Suprapubic skin (tissue), 4 donors: Measurements from ENCODE around the gene ZNF282. TPM values are rescaled to one million over a fixed set of nuclear protein-coding genes. Genes with fewer than 3 reads are reported as not detected.

Experiments used
- DNase-seq, 2 donors: peaks; one replicate each; pipeline ENCODE4 v3.0.0-alpha.2; 2019; ENCODE audit warnings: low spot score in 2 of 2
- H3K27ac ChIP-seq: fragments of 200-600 bp; sonication (generic); one replicate; pipeline ENCODE4 v1.5.1; 2019
- H3K27me3 ChIP-seq: fragments of 200-600 bp; sonication (generic); one replicate; pipeline ENCODE4 v1.5.1; 2019
- H3K36me3 ChIP-seq: fragments of 200-600 bp; sonication (generic); one replicate; pipeline ENCODE4 v1.5.1; 2019
- H3K4me1 ChIP-seq: fragments of 200-600 bp; sonication (generic); one replicate; pipeline ENCODE4 v1.5.1; 2019
- H3K4me3 ChIP-seq: fragments of 200-600 bp; sonication (generic); one replicate; pipeline ENCODE4 v1.5.1; 2019; ENCODE audit warnings: mild to moderate bottlenecking
- H3K9me3 ChIP-seq: fragments of 200-600 bp; sonication (generic); one replicate; pipeline ENCODE4 v1.5.1; 2019
- EP300 ChIP-seq: sonication (generic); formaldehyde crosslinking; IDR thresholded peaks from one replicate; pipeline ENCODE4 v1.6.1; 2017; ENCODE audit warnings: antibody characterized with exemption
- POLR2A ChIP-seq, 2 donors: fragments of 450-650 bp; IDR thresholded peaks; one replicate each; pipeline ENCODE4 v1.6.1; 2017; ENCODE audit warnings: antibody characterized with exemption in 2 of 2, mild to moderate bottlenecking in 2 of 2, moderate library complexity in 2 of 2
- POLR2AphosphoS5 ChIP-seq, 3 donors: sonication (generic); formaldehyde crosslinking; IDR thresholded peaks; one replicate each; pipeline ENCODE4 v1.6.1; 2017; ENCODE audit warnings: antibody characterized with exemption in 3 of 3
- WGBS: methylation state at CpG from one replicate; pipeline ENCODE4 v1.1.5; 2018; 5-methylcytosine and 5-hydroxymethylcytosine counted together
- total RNA-seq, 4 donors: library from RNA; depleted of rRNA; stranded (reverse); fragments of >200 nt; gene quantifications; one replicate each; pipeline ENCODE4 v1.1.0, GENCODE V29; 2016
- TF ChIP-seq, protein P1 (sequence below), 2 donors: fragments of 200-600 bp in 1 of 2; fragments of 450-650 bp in 1 of 2; sonication (generic) in 1 of 2; IDR thresholded peaks; one replicate each; pipeline ENCODE4 v1.5.1; 2016 to 2019; ENCODE audit warnings: antibody characterized with exemption in 2 of 2, mild to moderate bottlenecking in 1 of 2, moderate library complexity in 1 of 2

ZNF282 gene
- 10 to 100 TPM; 20.6 to 47.5 (median 29.8) TPM for total RNA-seq

DNA sequence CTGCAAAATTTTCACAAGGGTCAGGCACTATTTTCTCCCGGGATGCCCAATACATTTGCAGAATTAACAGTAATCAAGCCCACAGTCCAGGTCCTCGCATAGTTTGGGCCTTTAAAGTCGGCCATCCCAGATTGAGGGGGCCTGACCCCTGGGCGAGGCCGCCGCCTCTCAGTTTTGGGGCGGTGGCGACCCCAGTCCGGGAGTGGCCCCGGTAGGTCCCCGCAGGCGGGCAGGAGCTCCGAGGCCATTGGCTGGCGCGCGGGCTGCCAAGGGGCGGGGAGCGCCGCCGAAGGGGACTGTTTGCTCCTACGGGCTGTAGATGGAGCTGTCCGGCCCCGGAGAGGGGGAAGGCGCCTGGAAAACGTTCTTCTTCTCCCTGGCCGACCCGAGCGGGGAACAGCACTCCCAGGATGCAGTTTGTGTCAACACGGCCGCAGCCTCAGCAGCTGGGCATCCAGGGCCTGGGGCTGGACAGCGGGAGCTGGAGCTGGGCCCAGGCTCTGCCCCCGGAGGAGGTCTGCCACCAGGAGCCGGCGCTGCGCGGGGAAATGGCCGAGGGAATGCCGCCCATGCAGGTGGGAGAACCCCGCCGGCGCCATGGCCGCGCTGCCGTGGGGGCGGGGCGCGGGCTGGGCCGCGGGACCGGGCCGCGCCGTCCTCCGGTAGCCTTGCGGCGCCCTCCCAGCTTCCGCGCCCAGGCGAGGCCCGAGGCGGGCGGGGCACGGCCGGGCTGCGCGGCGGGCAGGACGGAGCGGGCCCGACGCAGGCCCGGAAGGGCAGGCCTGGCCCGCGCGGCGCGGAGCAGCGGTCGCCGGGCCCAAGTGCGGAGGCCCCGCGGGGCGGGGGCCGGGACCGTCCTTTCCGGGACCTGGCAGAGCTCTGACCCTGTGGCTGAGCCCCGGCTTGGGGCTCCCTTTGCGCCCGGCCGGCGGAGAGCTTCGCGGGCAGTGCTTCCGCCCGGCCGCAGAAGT, at the start of gene ZNF282:
ZNF282 (plus strand) TSS at position 367 of the 971 bp plus-strand sequence; CDS start at position 411, 44 bp downstream.
- TF ChIP-seq POLR2AphosphoS5 (IDR thresholded peaks at IDR 0.05) (peak in 2 of 3 donors; percentile 32 to 43), POLR2A (IDR thresholded peaks at IDR 0.05) (no peak)
- TF ChIP-seq, protein P1, sequence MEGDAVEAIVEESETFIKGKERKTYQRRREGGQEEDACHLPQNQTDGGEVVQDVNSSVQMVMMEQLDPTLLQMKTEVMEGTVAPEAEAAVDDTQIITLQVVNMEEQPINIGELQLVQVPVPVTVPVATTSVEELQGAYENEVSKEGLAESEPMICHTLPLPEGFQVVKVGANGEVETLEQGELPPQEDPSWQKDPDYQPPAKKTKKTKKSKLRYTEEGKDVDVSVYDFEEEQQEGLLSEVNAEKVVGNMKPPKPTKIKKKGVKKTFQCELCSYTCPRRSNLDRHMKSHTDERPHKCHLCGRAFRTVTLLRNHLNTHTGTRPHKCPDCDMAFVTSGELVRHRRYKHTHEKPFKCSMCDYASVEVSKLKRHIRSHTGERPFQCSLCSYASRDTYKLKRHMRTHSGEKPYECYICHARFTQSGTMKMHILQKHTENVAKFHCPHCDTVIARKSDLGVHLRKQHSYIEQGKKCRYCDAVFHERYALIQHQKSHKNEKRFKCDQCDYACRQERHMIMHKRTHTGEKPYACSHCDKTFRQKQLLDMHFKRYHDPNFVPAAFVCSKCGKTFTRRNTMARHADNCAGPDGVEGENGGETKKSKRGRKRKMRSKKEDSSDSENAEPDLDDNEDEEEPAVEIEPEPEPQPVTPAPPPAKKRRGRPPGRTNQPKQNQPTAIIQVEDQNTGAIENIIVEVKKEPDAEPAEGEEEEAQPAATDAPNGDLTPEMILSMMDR (IDR thresholded peaks at IDR 0.05) = peak; percentile 26 to 74
- peaks cover 28% of the 10 kb centered on the region for H3K4me1 ChIP-seq
- H3K9me3 ChIP-seq = no peaks in the 10 kb centered on the region
- H3K27ac ChIP-seq = peak within 1 kb of the TSS; percentile 88
- H3K4me3 ChIP-seq = peak within 1 kb of the TSS; percentile 61
- 0% methylated on average over 11 of the region's 97 CpGs for WGBS
- no peaks in the 10 kb centered on the region for H3K27me3 ChIP-seq
- peak; percentile 91 to 94 for DNase-seq
- peaks cover 24% of the 10 kb centered on the region for H3K36me3 ChIP-seq

DNA sequence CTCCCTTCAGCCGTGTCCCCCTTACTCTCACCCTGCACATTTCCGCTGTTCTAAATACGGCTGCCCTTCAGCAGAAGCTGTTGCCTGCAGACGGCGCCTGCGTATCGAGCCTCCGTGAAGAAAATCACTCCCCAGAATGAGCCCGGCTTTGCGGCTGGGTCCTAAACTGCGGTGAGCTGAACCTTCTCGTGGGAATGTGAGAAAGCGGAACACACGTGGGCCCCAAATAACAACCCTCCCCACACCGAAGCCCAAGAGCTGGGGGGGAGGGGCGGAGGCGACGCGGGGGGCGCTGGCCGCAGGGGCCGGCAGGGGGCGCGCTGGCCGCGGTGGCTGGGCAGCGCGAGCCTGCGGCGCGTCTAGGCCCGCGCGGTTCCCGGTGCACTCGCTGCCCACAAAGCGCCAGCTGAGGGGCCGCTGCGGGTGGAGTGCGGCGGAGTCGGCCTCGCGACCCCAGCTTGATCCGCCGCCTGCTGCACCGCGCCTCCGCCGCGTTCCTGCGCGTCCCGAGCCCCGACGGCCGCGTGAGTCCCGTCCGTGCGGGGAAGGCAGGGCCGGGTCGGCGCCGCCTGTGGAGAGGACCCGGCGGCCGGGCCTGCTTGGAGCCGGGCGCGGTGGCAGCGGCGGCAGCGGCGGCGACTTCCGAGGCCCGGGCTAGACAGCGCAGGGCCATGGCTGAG, 48.1 kb upstream of the ZNF282 start, which contains the start of gene ZNF398:
ZNF398 (plus strand) TSS at position 382 of the 680 bp plus-strand sequence; CDS start at position 672, 290 bp downstream.
- Histone ChIP-seq H3K4me1 (peaks cover 49% of the 10 kb centered on the region), H3K27ac (peak within 1 kb of the TSS; percentile 95)
- DNase-seq = peak in 1 of 2 donors; percentile 76

DNA sequence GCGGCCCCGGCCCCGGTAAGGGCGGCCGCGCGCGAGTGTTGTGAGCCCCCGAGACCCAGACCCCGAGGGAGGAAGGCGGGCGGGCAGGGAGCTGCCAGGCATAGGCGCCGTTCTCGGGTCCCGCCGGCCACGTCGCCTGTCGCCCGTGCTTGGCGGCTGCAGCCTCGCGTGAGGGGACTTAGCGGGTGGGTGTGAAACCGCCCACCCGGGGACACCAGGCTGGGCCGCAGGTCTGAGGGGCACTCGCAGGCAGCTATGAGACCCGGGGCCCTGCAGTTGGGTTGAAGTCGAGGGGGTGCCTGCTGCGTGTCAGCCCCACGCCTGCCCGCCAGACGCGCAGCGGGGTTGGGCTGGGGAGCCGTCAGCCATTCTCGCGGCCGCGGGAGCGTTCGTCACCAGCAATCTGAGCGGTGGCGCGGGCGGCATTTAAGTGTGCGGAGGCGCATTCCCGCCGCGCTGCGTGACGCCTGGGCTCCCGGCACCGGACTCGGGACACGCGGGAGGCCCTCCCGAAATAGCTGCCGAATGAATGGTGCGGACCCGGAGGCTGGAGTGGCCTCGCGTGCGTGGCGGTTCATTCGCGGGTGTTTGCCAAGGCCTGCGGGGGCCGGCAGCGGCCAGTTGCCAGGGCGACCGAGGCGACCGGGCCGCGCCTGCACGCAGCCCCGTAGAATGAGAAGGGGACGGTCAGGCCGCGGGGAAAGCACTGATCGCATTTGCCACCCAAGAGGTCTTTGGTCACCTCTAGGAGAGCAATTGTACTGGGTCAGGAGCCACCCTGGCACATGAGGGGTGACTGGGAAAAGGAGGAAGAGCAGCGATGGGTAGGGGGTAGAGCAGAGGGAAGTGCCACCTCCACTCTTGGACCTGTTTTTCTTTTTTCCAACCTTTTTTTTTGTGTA, 47.3 kb upstream of the ZNF282 start:
- Histone ChIP-seq H3K4me3 (peak overlapping the region; percentile 97), H3K9me3 (no peaks in the 10 kb centered on the region), H3K27me3 (no peaks in the 10 kb centered on the region), H3K36me3 (no peaks in the 10 kb centered on the region), H3K27ac (peak overlapping the region; percentile 95), H3K4me1 (peaks cover 49% of the 10 kb centered on the region)
- no peak for TF ChIP-seq EP300
- TF ChIP-seq POLR2AphosphoS5 (IDR thresholded peaks at IDR 0.05) = peak in 1 of 3 donors; percentile 47
- WGBS = 0% methylated on average over 20 of the region's 86 CpGs
- DNase-seq = peak; percentile 79 to 89

More for the DNA sequence above, 48.1 kb upstream of the ZNF282 start, which contains the start of gene ZNF398:
- Histone ChIP-seq H3K4me3 (peak within 1 kb of the TSS; percentile 97), H3K9me3 (no peaks in the 10 kb centered on the region), H3K27me3 (no peaks in the 10 kb centered on the region), H3K36me3 (no peaks in the 10 kb centered on the region)
- WGBS = 2% methylated on average over 14 of the region's 79 CpGs
- TF ChIP-seq POLR2AphosphoS5 (IDR thresholded peaks at IDR 0.05) (peak in 1 of 3 donors; percentile 16), POLR2A (IDR thresholded peaks at IDR 0.05) (no peak), EP300 (no peak)
- TF ChIP-seq, protein P1 (IDR thresholded peaks at IDR 0.05) = peak; percentile 68 to 95

DNA sequence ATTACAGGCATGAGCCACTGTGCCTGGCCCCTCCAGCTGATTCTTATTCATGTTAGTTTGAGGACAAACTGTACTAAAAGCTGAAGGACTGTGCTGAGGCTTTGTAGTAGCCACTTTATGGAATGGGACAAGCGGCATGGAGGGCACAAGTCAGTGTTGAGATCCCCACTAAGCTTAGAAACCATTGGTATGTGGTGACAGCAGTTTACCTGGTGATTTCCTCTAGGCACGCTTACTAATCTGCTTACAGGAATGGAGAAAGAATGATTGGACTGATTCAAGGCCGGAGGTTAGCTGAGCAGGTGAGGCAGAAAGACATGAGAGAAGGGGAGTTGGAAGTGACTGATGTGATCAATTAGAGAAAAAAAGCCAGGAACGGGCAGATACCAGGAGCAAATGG, 44.4 kb upstream of the ZNF282 start:
- Histone ChIP-seq H3K4me1 (peaks cover 50% of the 10 kb centered on the region), H3K27me3 (no peaks in the 10 kb centered on the region), H3K36me3 (peaks cover 9% of the 10 kb centered on the region), H3K27ac (no peak overlapping the region), H3K9me3 (no peaks in the 10 kb centered on the region), H3K4me3 (no peak overlapping the region)
- WGBS = 58% methylated on average over 4 of the region's 4 CpGs
- no peak for DNase-seq
- TF ChIP-seq POLR2AphosphoS5 (IDR thresholded peaks at IDR 0.05) = no peak

DNA sequence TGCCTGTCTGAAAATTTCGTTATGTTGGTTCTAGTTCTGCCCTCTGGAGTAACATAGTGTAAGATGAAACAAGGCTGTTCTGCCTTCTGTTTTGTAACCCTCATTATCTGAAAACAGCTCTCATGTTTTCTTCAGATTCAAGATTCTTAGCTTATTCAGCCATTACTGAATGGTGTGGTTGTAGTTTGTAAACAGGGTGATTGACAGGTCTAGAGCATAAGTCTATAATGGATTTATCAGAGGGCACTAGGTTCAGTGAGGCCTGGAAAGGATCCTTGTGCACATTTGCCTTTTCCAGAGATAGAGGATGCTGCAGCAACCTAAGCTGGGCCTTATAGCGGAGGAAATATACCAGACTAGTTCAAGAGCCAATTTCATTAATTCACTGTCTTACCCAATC, 42.0 kb upstream of the ZNF282 start:
- TF ChIP-seq EP300 (no peak), POLR2AphosphoS5 (IDR thresholded peaks at IDR 0.05) (no peak), POLR2A (IDR thresholded peaks at IDR 0.05) (no peak)
- TF ChIP-seq, protein P1 (IDR thresholded peaks at IDR 0.05) = no peak
- peaks cover 25% of the 10 kb centered on the region for H3K36me3 ChIP-seq
- H3K27me3 ChIP-seq = no peaks in the 10 kb centered on the region
- no peaks in the 10 kb centered on the region for H3K9me3 ChIP-seq
- peaks cover 38% of the 10 kb centered on the region for H3K4me1 ChIP-seq
- DNase-seq = no peak
- WGBS = 72% methylated on average over 2 of the region's 2 CpGs
- no peak overlapping the region for H3K27ac ChIP-seq
- H3K4me3 ChIP-seq = no peak overlapping the region
